GM21717 (cell line): ENCODE results near the gene APMAP.
"Not testable (repeated sequence)": the region's sequence is repeated elsewhere in the genome, so short reads cannot be mapped to it uniquely, and the experiment has no call there.

ENCODE experiments used
- ATAC-seq: cut with Tn5 transposase; IDR thresholded peaks from one replicate; pipeline ENCODE4 v1.9.1; 2021; ENCODE audit warnings: mild to moderate bottlenecking, moderate library complexity; ENCODE audit not compliant: unreplicated experiment

APMAP gene

GRCh38 chr20:25008388-25009217 lies 16.1 kb upstream of the APMAP start:
- no peak for ATAC-seq

DNA sequence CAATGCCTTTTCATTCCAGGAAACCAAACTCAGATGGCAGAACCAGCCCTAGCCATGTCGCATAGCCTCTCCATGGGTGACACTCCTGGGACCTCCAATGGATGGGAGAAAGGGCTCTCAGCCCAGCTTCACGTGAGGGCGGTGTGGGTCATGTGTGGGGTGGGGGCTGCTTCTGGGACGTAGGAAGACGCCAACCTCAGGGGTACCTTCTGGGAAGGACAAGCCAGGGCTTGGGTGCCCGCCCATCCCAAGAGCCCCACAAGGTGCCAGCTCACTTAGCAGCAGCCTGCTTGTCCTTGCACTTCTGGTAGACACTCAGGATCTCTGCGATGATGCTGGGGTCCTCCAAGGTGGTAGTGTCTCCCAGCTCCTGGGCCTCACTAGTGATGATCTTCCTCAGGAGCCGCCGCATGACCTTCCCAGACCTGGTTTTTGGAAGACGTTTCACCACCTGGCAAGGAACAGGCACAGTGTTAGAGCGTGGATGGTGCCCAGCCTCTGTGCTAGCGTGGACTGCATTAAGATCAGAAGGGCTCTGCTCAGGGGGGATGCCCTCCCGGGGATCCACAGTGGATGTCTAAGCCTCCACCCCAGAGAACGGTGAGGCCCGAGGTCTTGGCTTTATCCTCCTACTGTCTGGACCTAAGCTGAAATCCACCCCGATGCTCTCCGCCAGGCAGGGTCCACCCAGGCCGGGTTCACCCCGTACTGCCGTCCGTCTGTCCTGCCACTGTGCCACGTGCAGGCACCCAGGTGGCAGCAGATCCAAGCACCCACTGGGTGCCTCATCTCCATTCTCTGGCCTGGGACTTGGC lies 15.1 kb upstream of the APMAP start:
- ATAC-seq = no peak

- ATAC-seq = no peak
Observed at GRCh38 chr20:25006431-25007167, 14.0 kb upstream of the APMAP start.

- no peak for ATAC-seq
Observed at GRCh38 chr20:25005661-25006060, 13.1 kb upstream of the APMAP start.

DNA sequence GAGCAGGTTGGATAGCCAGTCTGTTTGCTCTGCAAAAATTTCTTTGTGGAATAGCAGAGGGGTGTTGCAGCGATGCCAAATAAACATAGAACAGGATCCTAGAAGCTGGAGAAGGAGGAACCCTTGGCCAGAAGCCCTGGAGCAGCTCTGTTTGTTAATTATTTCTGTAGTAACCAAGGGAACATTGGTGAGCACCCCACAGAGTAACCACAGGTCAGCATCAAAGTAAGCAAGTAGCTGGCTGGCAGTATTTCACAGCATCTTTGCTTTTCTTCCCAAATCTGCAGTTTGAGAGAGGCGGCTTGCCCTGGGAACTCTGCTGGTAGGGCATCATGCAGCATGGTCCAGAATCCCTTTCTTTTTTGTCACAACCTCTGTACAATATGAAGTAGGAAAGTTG lies 12.7 kb upstream of the APMAP start:
- ATAC-seq = no peak

- ATAC-seq = no peak
Observed at GRCh38 chr20:25003002-25003401, 10.5 kb upstream of the APMAP start.

GRCh38 chr20:25001323-25001722 lies 8.8 kb upstream of the APMAP start:
- not testable (repeated sequence) for ATAC-seq

DNA sequence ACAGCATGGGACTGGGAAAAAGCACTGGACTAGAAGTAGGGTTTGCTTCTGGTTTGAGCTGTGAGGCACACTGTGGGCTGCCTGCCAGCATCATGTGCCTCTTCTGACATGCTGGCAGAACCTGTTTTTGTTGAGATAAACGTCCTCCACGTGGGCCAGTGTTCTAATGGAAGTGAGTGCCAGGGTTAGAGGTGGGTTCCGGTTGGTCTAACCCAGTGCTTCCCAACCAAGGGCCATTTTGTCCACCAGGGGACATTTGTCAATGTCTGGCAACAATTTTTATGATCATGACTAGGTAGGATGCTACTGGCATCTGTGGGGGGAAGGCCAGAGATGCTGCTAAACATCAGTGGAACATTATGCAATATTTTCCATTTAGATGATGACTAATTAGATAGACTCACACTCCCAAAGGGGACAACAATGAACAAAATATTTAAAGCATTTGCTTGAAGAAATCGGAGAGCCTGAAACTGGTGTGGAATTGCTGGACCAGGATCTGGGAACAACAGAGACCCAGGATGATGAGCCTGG lies 7.8 kb upstream of the APMAP start:
- no peak for ATAC-seq

GRCh38 chr20:24999568-24999967 lies 7.0 kb upstream of the APMAP start:
- no peak for ATAC-seq

GRCh38 chr20:24998631-24999445 lies 6.3 kb upstream of the APMAP start:
- no peak for ATAC-seq

GRCh38 chr20:24998121-24998520 lies 5.6 kb upstream of the APMAP start:
- no peak for ATAC-seq

GRCh38 chr20:24996449-24997377 lies 4.2 kb upstream of the APMAP start:
- no peak for ATAC-seq

- no peak for ATAC-seq
Observed at GRCh38 chr20:24995741-24996448, 3.3 kb upstream of the APMAP start.

GRCh38 chr20:24994470-24995368 lies 2.2 kb upstream of the APMAP start:
- no peak for ATAC-seq

DNA sequence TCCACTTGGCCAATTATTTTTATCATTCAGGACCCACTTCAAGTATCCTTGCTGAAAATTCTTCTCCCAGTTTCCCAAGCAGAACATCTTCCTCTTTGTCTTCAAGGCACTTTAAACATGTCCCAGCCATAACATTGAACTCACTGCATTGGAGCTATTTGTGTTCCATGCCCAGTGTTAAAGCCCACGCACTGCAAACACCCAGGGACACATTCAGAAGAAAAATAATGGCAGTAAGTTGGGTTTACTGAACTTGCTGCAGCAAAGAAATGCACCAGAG lies 1.6 kb upstream of the APMAP start:
- no peak for ATAC-seq

- no peak for ATAC-seq
Observed at GRCh38 chr20:24993337-24994185, 1.0 kb upstream of the APMAP start.

GRCh38 chr20:24991897-24992486 lies 559 bp downstream of the APMAP start:
- peak; percentile 34 for ATAC-seq
